HL-60 (cell line): ENCODE measurements around the gene DNAJC22.

ENCODE experiments used
- DNase-seq, 2 experiments: peaks; one replicate each; pipeline ENCODE4 v3.0.0-alpha.2; 2010 to 2020; ENCODE audit warnings: low read depth in 1 of 2, low spot score in 1 of 2
- H3K27ac ChIP-seq: fragments of 250-450 bp; sonication (Bioruptor Pico); replicated peaks from 2 replicates; pipeline ENCODE4 v1.5.1; 2020; ENCODE audit warnings: mild to moderate bottlenecking, moderate library complexity
- H3K27me3 ChIP-seq: fragments of 250-450 bp; sonication (Bioruptor Pico); 2 replicates; pipeline ENCODE4 v1.5.1; 2021; ENCODE audit warnings: mild to moderate bottlenecking, moderate library complexity; ENCODE audit not compliant: insufficient read depth, poor library complexity, severe bottlenecking
- H3K4me3 ChIP-seq: replicated peaks from 2 replicates; pipeline ENCODE4 v1.5.1; 2011; ENCODE audit warnings: mild to moderate bottlenecking, control low read depth, low read length; ENCODE audit not compliant: insufficient read depth
- GABPA ChIP-seq: IDR thresholded peaks from 2 replicates; pipeline ENCODE4 v1.6.1; 2012; ENCODE audit warnings: low read depth
- POLR2AphosphoS5 ChIP-seq: IDR thresholded peaks from 2 replicates; pipeline ENCODE4 v1.6.1; 2012; ENCODE audit warnings: low read depth
- SPI1 ChIP-seq: IDR thresholded peaks from 2 replicates; pipeline ENCODE4 v1.6.1; 2012; ENCODE audit warnings: low read depth, mild to moderate bottlenecking, borderline replicate concordance
- TF ChIP-seq, protein P1 (sequence below): IDR thresholded peaks from 2 replicates; pipeline ENCODE4 v1.6.1; 2012; ENCODE audit warnings: low read depth; ENCODE audit not compliant: insufficient replicate concordance
- TF ChIP-seq, protein P2 (sequence below): IDR thresholded peaks from one replicate; pipeline ENCODE4 v1.5.1; 2011; ENCODE audit warnings: low read length, control low read depth, inconsistent platforms; ENCODE audit not compliant: insufficient read depth

Gene DNAJC22

DNA sequence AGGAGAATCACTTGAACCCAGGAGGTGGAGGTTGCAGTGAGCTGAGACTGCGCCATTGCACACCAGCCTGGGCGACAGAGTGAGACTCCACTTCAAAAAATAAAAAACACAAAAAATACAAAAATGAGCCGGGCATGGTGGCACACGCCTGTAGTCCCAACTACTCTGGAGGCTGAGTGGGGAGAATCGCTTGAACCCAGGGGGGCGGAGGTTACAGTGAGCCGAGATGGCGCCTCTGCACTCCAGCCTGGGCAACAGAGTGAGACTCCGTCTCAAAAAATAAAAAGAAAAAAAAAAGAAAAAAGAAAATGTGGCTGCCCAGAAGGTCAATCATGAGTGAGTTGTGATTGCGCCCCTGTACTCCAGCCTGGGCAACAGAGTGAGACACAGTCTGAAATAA, 9.2 kb downstream of the DNAJC22 start:
- H3K27me3 ChIP-seq = no peaks in the 10 kb centered on the region
- no peak overlapping the region for H3K4me3 ChIP-seq
- TF ChIP-seq, protein P1, sequence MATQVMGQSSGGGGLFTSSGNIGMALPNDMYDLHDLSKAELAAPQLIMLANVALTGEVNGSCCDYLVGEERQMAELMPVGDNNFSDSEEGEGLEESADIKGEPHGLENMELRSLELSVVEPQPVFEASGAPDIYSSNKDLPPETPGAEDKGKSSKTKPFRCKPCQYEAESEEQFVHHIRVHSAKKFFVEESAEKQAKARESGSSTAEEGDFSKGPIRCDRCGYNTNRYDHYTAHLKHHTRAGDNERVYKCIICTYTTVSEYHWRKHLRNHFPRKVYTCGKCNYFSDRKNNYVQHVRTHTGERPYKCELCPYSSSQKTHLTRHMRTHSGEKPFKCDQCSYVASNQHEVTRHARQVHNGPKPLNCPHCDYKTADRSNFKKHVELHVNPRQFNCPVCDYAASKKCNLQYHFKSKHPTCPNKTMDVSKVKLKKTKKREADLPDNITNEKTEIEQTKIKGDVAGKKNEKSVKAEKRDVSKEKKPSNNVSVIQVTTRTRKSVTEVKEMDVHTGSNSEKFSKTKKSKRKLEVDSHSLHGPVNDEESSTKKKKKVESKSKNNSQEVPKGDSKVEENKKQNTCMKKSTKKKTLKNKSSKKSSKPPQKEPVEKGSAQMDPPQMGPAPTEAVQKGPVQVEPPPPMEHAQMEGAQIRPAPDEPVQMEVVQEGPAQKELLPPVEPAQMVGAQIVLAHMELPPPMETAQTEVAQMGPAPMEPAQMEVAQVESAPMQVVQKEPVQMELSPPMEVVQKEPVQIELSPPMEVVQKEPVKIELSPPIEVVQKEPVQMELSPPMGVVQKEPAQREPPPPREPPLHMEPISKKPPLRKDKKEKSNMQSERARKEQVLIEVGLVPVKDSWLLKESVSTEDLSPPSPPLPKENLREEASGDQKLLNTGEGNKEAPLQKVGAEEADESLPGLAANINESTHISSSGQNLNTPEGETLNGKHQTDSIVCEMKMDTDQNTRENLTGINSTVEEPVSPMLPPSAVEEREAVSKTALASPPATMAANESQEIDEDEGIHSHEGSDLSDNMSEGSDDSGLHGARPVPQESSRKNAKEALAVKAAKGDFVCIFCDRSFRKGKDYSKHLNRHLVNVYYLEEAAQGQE = no peak
- TF ChIP-seq GABPA = no peak
- no peak for TF ChIP-seq POLR2AphosphoS5
- no peak for TF ChIP-seq SPI1
- TF ChIP-seq, protein P2, sequence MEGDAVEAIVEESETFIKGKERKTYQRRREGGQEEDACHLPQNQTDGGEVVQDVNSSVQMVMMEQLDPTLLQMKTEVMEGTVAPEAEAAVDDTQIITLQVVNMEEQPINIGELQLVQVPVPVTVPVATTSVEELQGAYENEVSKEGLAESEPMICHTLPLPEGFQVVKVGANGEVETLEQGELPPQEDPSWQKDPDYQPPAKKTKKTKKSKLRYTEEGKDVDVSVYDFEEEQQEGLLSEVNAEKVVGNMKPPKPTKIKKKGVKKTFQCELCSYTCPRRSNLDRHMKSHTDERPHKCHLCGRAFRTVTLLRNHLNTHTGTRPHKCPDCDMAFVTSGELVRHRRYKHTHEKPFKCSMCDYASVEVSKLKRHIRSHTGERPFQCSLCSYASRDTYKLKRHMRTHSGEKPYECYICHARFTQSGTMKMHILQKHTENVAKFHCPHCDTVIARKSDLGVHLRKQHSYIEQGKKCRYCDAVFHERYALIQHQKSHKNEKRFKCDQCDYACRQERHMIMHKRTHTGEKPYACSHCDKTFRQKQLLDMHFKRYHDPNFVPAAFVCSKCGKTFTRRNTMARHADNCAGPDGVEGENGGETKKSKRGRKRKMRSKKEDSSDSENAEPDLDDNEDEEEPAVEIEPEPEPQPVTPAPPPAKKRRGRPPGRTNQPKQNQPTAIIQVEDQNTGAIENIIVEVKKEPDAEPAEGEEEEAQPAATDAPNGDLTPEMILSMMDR = no peak
- no peak for DNase-seq
- H3K27ac ChIP-seq = no peak overlapping the region

DNA sequence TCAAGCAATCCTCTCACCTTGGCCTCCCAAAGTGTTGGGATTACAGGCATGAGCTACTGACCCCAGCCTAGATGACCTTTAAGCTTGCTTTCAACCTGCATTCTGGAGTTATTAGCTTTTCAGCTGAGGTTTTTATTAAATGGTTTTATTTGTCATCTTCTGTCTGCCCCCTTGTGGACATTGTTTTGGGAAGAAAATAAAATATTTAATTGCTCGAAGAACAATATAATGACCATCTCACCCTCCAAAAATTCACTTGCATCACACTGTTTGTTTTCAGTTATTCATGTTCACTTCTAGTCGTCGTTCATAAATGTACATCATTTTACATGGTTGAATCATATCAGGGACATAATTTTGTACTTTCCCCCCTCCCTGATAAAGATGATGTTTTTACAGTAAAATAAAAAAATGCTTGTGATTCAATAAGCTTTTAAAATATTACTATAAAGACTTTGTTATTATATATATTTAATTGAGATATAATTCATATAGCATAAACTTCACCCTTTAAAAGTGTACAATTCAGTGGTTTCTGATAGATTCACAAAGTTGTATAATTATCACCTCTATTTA, 10.5 kb downstream of the DNAJC22 start:
- TF ChIP-seq, protein P2 = peak; percentile 8
- TF ChIP-seq GABPA (no peak), SPI1 (no peak)
- no peak for DNase-seq
- H3K4me3 ChIP-seq = no peak overlapping the region
- H3K27me3 ChIP-seq = no peaks in the 10 kb centered on the region
- H3K27ac ChIP-seq = no peak overlapping the region

DNA sequence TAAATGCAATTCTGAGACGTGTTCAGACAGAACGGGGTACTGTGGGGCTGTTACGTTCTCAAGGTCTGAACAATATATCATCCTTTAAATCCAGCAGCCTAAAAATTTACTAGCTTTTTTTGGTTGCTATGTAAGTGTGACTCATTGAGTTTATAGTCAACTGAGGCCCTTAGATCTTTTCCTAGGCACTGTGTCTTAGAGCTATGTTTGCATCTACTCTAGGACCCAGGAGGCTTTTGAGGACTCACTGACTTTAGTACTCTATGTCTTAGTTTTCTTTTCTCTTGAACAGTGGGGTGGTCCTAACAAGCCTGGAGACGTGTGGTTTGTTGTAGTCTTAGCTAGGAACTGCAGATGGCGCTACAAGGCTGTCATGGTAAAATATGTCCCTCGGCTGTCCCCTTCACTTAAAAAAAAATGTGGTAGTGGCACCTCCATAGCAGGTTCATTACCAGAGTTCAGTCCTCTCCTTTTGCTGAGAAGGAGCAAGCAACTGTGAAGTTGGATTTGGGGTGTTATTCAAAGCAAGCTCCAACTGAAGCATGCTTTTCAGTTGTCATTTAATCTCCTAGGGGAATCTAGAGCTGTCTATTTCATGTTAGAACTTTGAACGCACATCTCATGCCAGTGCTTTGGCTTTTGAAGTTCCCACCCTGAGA, 11.9 kb downstream of the DNAJC22 start:
- Histone ChIP-seq H3K4me3 (no peak overlapping the region), H3K27ac (no peak overlapping the region), H3K27me3 (no peaks in the 10 kb centered on the region)
- DNase-seq = peak; percentile 47 to 55
- TF ChIP-seq POLR2AphosphoS5 = no peak
- TF ChIP-seq, protein P2 = peak; percentile 68

DNA sequence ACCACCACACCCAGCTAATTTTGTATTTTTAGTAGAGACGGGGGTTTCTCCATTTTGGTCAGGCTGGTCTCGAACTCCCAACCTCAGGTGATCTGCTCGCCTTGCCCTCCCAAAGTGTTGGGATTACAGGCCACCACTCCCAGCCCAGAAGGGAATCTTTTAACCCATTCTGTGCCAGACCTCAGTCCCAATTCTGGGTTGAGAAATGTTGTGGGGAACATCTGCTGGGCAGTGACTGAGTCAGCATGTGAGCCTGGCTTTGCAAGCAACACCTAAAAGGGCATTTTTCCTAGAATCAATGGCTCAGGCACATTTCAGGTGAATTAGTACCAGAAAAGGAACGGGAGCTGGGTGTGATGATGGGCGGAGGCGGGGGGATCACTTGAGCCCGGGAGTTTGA, 13.0 kb downstream of the DNAJC22 start:
- no peak overlapping the region for H3K4me3 ChIP-seq
- H3K27me3 ChIP-seq = no peaks in the 10 kb centered on the region
- TF ChIP-seq GABPA = no peak
- H3K27ac ChIP-seq = no peak overlapping the region
- DNase-seq = no peak

DNA sequence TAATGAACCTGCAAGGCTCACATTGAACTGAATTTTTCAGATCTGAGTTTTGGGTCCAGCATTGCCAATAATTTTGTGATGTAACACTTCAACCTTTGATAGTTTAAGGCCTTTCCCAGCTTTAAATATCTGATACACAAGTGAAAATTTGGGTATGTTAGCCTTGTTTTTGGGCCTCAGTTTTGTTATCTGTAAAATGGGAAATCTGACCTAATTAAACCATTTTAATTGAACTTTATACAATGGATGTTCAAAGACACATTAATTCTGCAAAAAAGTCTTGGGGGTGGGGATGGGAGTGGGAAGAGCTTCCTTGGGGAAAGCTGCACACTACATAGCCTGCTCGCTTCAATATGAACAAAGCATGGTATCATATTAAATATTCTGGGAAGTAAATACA, 15.4 kb downstream of the DNAJC22 start:
- TF ChIP-seq POLR2AphosphoS5 (no peak), GABPA (no peak), SPI1 (no peak)
- TF ChIP-seq, protein P2 = no peak
- TF ChIP-seq, protein P1 = no peak
- no peak overlapping the region for H3K27ac ChIP-seq
- no peak for DNase-seq
- H3K27me3 ChIP-seq = no peaks in the 10 kb centered on the region
- no peak overlapping the region for H3K4me3 ChIP-seq
